ENCODE measurements around the gene INPP4B. TPM values are rescaled to one million over a fixed set of nuclear protein-coding genes. Genes with fewer than 3 reads are reported as not detected.

Gene INPP4B
- total and polyA plus RNA-seq, 2 of the 4 experiments (the other 2 are of a cell fraction) = 1.8 to 14.0 TPM

DNA sequence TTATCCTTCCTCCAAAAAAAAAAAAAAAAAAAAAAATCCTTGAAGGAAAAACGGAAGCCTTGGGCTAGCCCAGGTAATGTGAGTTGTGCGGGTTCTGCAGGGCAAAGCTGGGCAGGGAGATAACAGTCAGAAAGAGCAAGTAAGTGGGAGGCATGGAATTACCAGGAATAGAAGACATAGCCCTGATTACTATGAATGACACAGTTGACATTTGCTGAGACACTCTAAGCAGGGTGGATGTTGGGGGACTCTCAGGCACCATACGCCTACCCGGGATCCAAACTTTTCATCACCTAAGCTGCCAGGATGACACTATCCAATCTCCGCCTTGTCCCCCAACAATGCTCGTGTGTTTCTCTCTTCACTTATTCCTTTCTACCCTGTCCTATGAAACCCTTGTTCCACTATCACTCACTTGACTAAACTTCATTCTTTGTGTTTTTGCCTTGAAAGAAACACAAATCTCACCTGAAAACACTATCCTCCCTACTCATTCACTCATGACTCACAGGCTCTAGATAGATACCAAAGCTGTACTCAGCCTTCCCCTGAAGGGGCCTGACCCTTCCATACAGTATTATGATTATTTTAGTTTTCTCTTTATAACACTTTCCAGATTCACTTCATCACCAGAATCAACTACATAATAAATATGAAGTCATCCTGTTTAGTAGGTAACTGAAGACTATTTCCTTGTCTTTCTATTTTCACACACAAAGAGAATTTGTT, 158.4 kb downstream of the INPP4B start:
- Histone ChIP-seq H3K27me3 (ENCODE audit: control insufficient read depth, insufficient read depth, low read length) (no peaks in the 10 kb centered on the region), H2AK5ac (ENCODE audit: low read depth, low read length) (no peak overlapping the region), H3K4me2 (ENCODE audit: low read depth, low read length) (no peak overlapping the region), H2AK9ac (replicated peaks; ENCODE audit: low read depth, low read length, poor library complexity) (no peak overlapping the region), H2AFZ (replicated peaks; ENCODE audit: low read length, poor library complexity) (no peak overlapping the region), H3K4me1 (ENCODE audit: control insufficient read depth, insufficient read depth, low read length) (no peaks in the 10 kb centered on the region), H2BK5ac (ENCODE audit: low read depth, low read length, poor library complexity, severe bottlenecking) (no peak overlapping the region), H4K91ac (ENCODE audit: insufficient read depth, low read depth, low read length) (no peak overlapping the region), H3K9ac (ENCODE audit: low read depth, low read length) (no peak overlapping the region), H3K56ac (ENCODE audit: extremely low read depth, insufficient read depth, low read length) (no peak overlapping the region), H2BK15ac (ENCODE audit: low read depth, low read length) (no peak overlapping the region; the same call in 2 of the 3 replicates), H3K14ac (replicated peaks; ENCODE audit: low read depth, low read length) (no peak overlapping the region), H3K18ac (ENCODE audit: low read depth, low read length) (no peak overlapping the region), H4K20me1 (ENCODE audit: insufficient read depth, low read length) (no peaks in the 10 kb centered on the region), H3K9me1 (ENCODE audit: insufficient read depth, low read length) (peaks cover 2% of the 10 kb centered on the region; the same call in 1 of the 2 replicates), H2BK20ac (ENCODE audit: low read depth, low read length) (no peak overlapping the region), H3K27ac (ENCODE audit: insufficient read depth, low read length) (no peak overlapping the region), H3K4ac (ENCODE audit: low read depth, low read length) (no peak overlapping the region), H3K36me3 (ENCODE audit: control insufficient read depth, insufficient read depth, low read length) (no peaks in the 10 kb centered on the region), H3K9me3 (ENCODE audit: control insufficient read depth, insufficient read depth, low read length) (no peaks in the 10 kb centered on the region), H4K8ac (ENCODE audit: low read depth in 2 of 2, low read length in 2 of 2) (no peak overlapping the region), H2BK120ac (ENCODE audit: low read depth, low read length) (no peak overlapping the region), H3K79me1 (ENCODE audit: low read depth in 1 of 2, low read length in 2 of 2) (no peaks in the 10 kb centered on the region), H3K4me3 (ENCODE audit: insufficient read depth, low read depth, low read length) (no peak overlapping the region), H3K23ac (ENCODE audit: low read depth, low read length) (no peak overlapping the region), H4K5ac (ENCODE audit: low read depth, low read length) (no peak overlapping the region)
- WGBS, 2 experiments (ENCODE audit: extremely low coverage in 2 of 2, insufficient read length in 1 of 2) = 83% methylated on average over 4 of the region's 6 CpGs; no CpG with 5 or more reads in 1 of the 2 experiments
- in situ Hi-C loops (cut with MboI; ENCODE audit: low sequenced_read_pairs) = no loop called here
- ChIA-PET CTCF (no interaction called here), POLR2A (ENCODE audit: unreplicated experiment) (no interaction called here)
- DNase-seq (no peak), ATAC-seq (ENCODE audit: low read depth) (no peak)
- intact Hi-C loops (cut with micrococcal nuclease) = no loop called here
- no TSS peak for BruUV-seq (replicated peaks)
- TF ChIP-seq RCOR1 (IDR thresholded peaks at IDR 0.05; ENCODE audit: insufficient replicate concordance, low read length) (no peak), BHLHE40 (IDR thresholded peaks at IDR 0.05; ENCODE audit: low read depth, low read length) (no peak)
- TF ChIP-seq, protein P1, sequence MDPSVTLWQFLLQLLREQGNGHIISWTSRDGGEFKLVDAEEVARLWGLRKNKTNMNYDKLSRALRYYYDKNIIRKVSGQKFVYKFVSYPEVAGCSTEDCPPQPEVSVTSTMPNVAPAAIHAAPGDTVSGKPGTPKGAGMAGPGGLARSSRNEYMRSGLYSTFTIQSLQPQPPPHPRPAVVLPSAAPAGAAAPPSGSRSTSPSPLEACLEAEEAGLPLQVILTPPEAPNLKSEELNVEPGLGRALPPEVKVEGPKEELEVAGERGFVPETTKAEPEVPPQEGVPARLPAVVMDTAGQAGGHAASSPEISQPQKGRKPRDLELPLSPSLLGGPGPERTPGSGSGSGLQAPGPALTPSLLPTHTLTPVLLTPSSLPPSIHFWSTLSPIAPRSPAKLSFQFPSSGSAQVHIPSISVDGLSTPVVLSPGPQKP (IDR thresholded peaks at IDR 0.05; ENCODE audit: borderline replicate concordance, low read depth, low read length) = no peak
- dilution Hi-C loops (cut with HindIII; ENCODE audit: low sequenced_read_pairs, unreplicated experiment) = no loop called here
